Transverse colon (tissue), 4 donors: ENCODE data around the gene KEAP1. TPM values are rescaled to one million over a fixed set of nuclear protein-coding genes. Genes with fewer than 3 reads are reported as not detected.
"Not testable (repeated sequence)": the region's sequence is repeated elsewhere in the genome, so short reads cannot be mapped to it uniquely, and the experiment has no call there.

Experiments used
- DNase-seq: peaks from one replicate; pipeline ENCODE4 v3.0.0-alpha.2; 2019
- H3K27ac ChIP-seq, 4 donors: fragments of 200-600 bp; sonication (generic); 2 replicates each; pipeline ENCODE4 v1.5.1; 2016 to 2018; ENCODE audit warnings: inconsistent platforms in 4 of 4
- H3K27me3 ChIP-seq: fragments of 200-600 bp; sonication (generic); 2 replicates; pipeline ENCODE4 v1.5.1; 2017; ENCODE audit warnings: inconsistent platforms
- H3K36me3 ChIP-seq, 4 donors: fragments of 200-600 bp; sonication (generic); 2 replicates each; pipeline ENCODE4 v1.5.1; 2017 to 2019; ENCODE audit warnings: inconsistent platforms in 4 of 4
- H3K4me1 ChIP-seq, 4 donors: fragments of 200-600 bp; sonication (generic); 2 replicates each; pipeline ENCODE4 v1.5.1; 2017 to 2020; ENCODE audit warnings: inconsistent platforms in 4 of 4
- H3K4me3 ChIP-seq, 4 donors: fragments of 200-600 bp; sonication (generic); 1 replicate in 1 of 4; 2 replicates in 3 of 4; pipeline versions ENCODE4 v1.5.1 to v1.6.1; 2017 to 2019; ENCODE audit warnings: inconsistent platforms in 4 of 4
- H3K9me3 ChIP-seq, 2 donors: fragments of 200-600 bp; sonication (generic); 2 replicates each; pipeline ENCODE4 v1.5.1; 2017 to 2019; ENCODE audit warnings: inconsistent platforms in 2 of 2
- EP300 ChIP-seq: sonication (generic); formaldehyde crosslinking; IDR thresholded peaks from one replicate; pipeline ENCODE4 v1.6.1; 2017; ENCODE audit warnings: antibody characterized with exemption, low read depth
- POLR2A ChIP-seq: fragments of 450-650 bp; IDR thresholded peaks from one replicate; pipeline ENCODE4 v1.6.1; 2016; ENCODE audit warnings: antibody characterized with exemption, mild to moderate bottlenecking, moderate library complexity
- POLR2AphosphoS5 ChIP-seq, 3 donors: sonication (generic); formaldehyde crosslinking; IDR thresholded peaks; one replicate each; pipeline ENCODE4 v1.6.1; 2016; ENCODE audit warnings: antibody characterized with exemption in 3 of 3
- WGBS, 2 donors: methylation state at CpG; one replicate each; pipeline ENCODE4 v1.1.5; 2018; ENCODE audit warnings: low coverage in 1 of 2; 5-methylcytosine and 5-hydroxymethylcytosine counted together
- in situ Hi-C, 4 donors: fragments of 200-750 bp; cut with MboI; loops; one replicate each; pipeline versions ENCODE4 v1.15.0 to v1.15.1; 2017; ENCODE audit warnings: low sequenced_read_pairs in 3 of 4, low pct_ligation_motif_present in 1 of 4, low pct_unique_long_range_greater_than_20kb in 1 of 4
- intact Hi-C: fragments of 100-400 bp; cut with DNase I; formaldehyde crosslinking; loops from one replicate; pipeline ENCODE4 v1.15.1; 2023; ENCODE audit warnings: low total_unique reads
- total RNA-seq, 4 donors: library from RNA; depleted of rRNA; stranded (reverse); fragments of >200 nt; gene quantifications; one replicate each; pipeline ENCODE4 v1.1.0, GENCODE V29; 2016
- TF ChIP-seq, protein P1 (sequence below), 5 experiments: fragments of 200-600 bp in 3 of 5; fragments of 450-650 bp in 2 of 5; sonication (generic) in 3 of 5; IDR thresholded peaks; 1 replicate in 2 of 5; 2 replicates in 3 of 5; pipeline ENCODE4 v1.5.1; 2016 to 2017; ENCODE audit warnings: antibody characterized with exemption in 5 of 5, inconsistent platforms in 3 of 5, mild to moderate bottlenecking in 2 of 5, moderate library complexity in 1 of 5

Gene KEAP1
- total RNA-seq, 4 donors from 2014 or later = 54.8 to 348 (median 79.1) TPM

- H3K4me3 ChIP-seq = no peak overlapping the region
- WGBS, 2 donors = 81 to 93% methylated on average over 3 to 4 of the region's 4 CpGs
- intact Hi-C loops (no loop called here), in situ Hi-C loops (no loop called here)
- TF ChIP-seq POLR2AphosphoS5 (IDR thresholded peaks at IDR 0.05) (no peak), POLR2A (no peak), EP300 (no peak)
- TF ChIP-seq, protein P1, sequence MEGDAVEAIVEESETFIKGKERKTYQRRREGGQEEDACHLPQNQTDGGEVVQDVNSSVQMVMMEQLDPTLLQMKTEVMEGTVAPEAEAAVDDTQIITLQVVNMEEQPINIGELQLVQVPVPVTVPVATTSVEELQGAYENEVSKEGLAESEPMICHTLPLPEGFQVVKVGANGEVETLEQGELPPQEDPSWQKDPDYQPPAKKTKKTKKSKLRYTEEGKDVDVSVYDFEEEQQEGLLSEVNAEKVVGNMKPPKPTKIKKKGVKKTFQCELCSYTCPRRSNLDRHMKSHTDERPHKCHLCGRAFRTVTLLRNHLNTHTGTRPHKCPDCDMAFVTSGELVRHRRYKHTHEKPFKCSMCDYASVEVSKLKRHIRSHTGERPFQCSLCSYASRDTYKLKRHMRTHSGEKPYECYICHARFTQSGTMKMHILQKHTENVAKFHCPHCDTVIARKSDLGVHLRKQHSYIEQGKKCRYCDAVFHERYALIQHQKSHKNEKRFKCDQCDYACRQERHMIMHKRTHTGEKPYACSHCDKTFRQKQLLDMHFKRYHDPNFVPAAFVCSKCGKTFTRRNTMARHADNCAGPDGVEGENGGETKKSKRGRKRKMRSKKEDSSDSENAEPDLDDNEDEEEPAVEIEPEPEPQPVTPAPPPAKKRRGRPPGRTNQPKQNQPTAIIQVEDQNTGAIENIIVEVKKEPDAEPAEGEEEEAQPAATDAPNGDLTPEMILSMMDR (IDR thresholded peaks at IDR 0.05) = no peak
- H3K9me3 ChIP-seq = no peaks in the 10 kb centered on the region
- no peaks in the 10 kb centered on the region for H3K27me3 ChIP-seq
- peaks cover 5 to 7% (median 5%) of the 10 kb centered on the region in 4 donors for H3K4me1 ChIP-seq
- DNase-seq = no peak
- H3K36me3 ChIP-seq = peaks cover 0 to 4% (median 0%) of the 10 kb centered on the region in 4 donors
- no peak overlapping the region for H3K27ac ChIP-seq
Measured at GRCh38 chr19:10462557-10462956, 40.6 kb downstream of the KEAP1 start.

DNA sequence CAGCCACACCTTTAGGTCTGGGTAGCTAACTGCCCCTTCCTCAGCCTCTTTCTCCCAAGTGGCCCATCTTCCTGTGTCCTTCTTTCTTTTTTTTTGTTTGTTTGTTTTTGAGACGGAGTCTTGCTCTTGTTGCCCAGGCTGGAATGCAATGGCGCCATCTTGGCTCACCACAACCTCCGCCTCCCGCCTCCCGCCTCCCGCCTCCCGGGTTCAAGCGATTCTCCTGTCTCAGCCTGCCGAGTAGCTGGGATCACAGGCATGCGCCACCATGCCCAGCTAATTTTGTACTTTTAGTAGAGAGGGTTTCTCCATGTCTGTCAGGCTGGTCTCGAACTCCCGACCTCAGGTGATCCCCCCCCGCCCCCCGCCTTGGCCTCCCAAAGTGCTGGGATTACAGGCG is 41.1 kb downstream of the KEAP1 start:
- H3K4me3 ChIP-seq, H3K27ac ChIP-seq, H3K9me3 ChIP-seq, H3K36me3 ChIP-seq, in situ Hi-C loops, H3K27me3 ChIP-seq, H3K4me1 ChIP-seq, DNase-seq, intact Hi-C loops: not testable (repeated sequence)
- 80 to 94% methylated on average over 1 to 15 of the region's 15 CpGs for WGBS, 2 donors

DNA sequence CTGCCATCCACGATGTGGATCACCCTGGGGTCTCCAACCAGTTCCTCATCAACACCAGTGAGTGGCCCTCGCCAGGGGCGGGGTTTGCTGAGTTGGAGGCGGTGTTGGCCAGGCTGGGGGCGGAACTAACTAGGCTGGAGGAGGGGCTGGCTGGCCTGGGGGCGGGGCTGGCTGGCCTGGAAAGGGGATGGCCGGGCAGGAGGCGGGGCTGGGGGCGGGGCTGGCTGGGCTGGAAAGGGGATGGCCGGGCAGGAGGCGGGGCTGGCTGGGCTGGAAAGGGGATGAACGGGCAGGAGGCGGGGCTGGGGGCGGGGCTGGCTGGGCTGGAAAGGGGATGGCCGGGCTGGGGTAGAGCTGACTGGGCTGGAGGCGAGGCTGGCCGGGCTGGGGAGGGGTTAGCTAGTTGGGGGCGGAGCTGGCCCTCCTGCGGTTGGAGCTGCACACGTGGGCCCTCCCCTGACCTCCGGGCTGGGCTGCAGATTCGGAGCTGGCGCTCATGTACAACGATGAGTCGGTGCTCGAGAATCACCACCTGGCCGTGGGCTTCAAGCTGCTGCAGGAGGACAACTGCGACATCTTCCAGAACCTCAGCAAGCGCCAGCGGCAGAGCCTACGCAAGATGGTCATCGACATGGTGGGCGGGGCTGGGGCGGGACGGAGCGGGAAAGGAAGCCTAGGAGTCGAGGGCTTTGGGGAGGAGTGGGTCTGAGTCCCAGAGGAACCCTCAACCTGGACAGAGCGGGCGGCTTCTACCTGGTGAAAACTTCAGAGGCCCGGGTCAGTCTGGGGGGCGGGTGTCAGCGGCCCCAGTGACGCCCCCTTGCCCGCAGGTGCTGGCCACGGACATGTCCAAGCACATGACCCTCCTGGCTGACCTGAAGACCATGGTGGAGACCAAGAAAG is 41.9 kb downstream of the KEAP1 start:
- H3K4me1 ChIP-seq = peaks cover 5 to 7% (median 5%) of the 10 kb centered on the region in 4 donors
- no peaks in the 10 kb centered on the region for H3K27me3 ChIP-seq
- DNase-seq = peak; percentile 96
- TF ChIP-seq, protein P1 (IDR thresholded peaks at IDR 0.05) = no peak
- no peak for TF ChIP-seq EP300
- no peak for TF ChIP-seq POLR2AphosphoS5 (IDR thresholded peaks at IDR 0.05)
- WGBS, 2 donors = 20 to 25% methylated on average over 1 to 44 of the region's 45 CpGs
- H3K27ac ChIP-seq = peak overlapping the region in 3 of 4 donors; percentile 1 to 44 (median 6)
- no peaks in the 10 kb centered on the region for H3K9me3 ChIP-seq
- intact Hi-C loops (no loop called here), in situ Hi-C loops (no loop called here)
- H3K36me3 ChIP-seq = no peaks in the 10 kb centered on the region
- H3K4me3 ChIP-seq = peak overlapping the region in 3 of 4 donors; percentile 13 to 46 (median 18)

DNA sequence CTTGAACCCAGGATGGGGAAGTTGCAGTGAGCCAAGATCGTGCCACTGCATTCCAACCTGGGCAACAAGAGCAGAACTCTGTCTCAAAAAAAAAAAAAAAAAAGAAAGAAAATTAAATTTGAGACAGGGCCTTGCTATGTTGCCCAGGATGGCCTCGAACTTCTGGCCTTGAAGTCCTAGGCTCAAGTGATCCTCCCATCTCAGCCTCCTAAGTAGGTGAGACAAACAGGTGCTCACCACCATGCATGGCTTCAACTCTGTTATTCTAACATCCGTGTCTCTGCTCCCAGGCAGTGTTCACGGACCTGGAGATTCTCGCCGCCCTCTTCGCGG is 42.5 kb downstream of the KEAP1 start:
- in situ Hi-C loops = no loop called here
- 47 to 49% methylated on average over 8 of the region's 8 CpGs for WGBS, 2 donors
- Histone ChIP-seq H3K4me3 (no peak overlapping the region), H3K9me3 (no peaks in the 10 kb centered on the region), H3K27me3 (no peaks in the 10 kb centered on the region), H3K36me3 (no peaks in the 10 kb centered on the region), H3K27ac (no peak overlapping the region), H3K4me1 (peaks cover 5 to 7% (median 5%) of the 10 kb centered on the region in 4 donors)
- DNase-seq = no peak
- intact Hi-C loops = no loop called here
- TF ChIP-seq POLR2A (no peak), POLR2AphosphoS5 (IDR thresholded peaks at IDR 0.05) (no peak), EP300 (no peak)
- TF ChIP-seq, protein P1 (IDR thresholded peaks at IDR 0.05) = no peak

GRCh38 chr19:10458733-10459132 is 44.4 kb downstream of the KEAP1 start:
- in situ Hi-C loops = not testable (repeated sequence)

More at GRCh38 chr19:10458733-10459132, 44.4 kb downstream of the KEAP1 start:
- WGBS, 2 donors = 95 to 100% methylated on average over 3 to 7 of the region's 7 CpGs
- H3K9me3 ChIP-seq, H3K27ac ChIP-seq, H3K36me3 ChIP-seq, intact Hi-C loops, H3K27me3 ChIP-seq, H3K4me3 ChIP-seq, H3K4me1 ChIP-seq, DNase-seq: not testable (repeated sequence)
